Neutrophil (primary cell): ENCODE data around the gene H3-3A.

Experiments used
- H3K27ac ChIP-seq: fragments of 200-600 bp; sonication (generic); 2 replicates; pipeline ENCODE4 v1.5.1; 2016; ENCODE audit warnings: mild to moderate bottlenecking, moderate library complexity
- H3K27me3 ChIP-seq: fragments of 200-600 bp; sonication (generic); 2 replicates; pipeline ENCODE4 v1.6.0; 2016; ENCODE audit warnings: mild to moderate bottlenecking
- H3K36me3 ChIP-seq: fragments of 200-600 bp; sonication (generic); 2 replicates; pipeline ENCODE4 v1.5.1; 2017
- H3K4me1 ChIP-seq, 2 experiments: fragments of 200-600 bp in 1 of 2; sonication (generic) in 1 of 2; 1 replicate in 1 of 2; 2 replicates in 1 of 2; pipeline versions ENCODE4 v1.5.1 to v1.6.1; 2013 to 2016; ENCODE audit warnings: low read depth in 1 of 2, low read length in 1 of 2, mild to moderate bottlenecking in 1 of 2, moderate library complexity in 1 of 2; ENCODE audit not compliant: control insufficient read depth in 1 of 2, insufficient read depth in 1 of 2
- H3K4me3 ChIP-seq, 2 experiments: fragments of 200-600 bp in 1 of 2; sonication (generic) in 1 of 2; 1 replicate in 1 of 2; 2 replicates in 1 of 2; pipeline ENCODE4 v1.5.1; 2013 to 2016; ENCODE audit warnings: low read depth in 1 of 2, low read length in 1 of 2, mild to moderate bottlenecking in 1 of 2, moderate library complexity in 1 of 2
- H3K9me3 ChIP-seq: fragments of 200-600 bp; sonication (generic); 2 replicates; pipeline ENCODE4 v1.5.1; 2016
- TF ChIP-seq, protein P1 (sequence below): fragments of 200-600 bp; sonication (generic); IDR thresholded peaks from 2 replicates; pipeline ENCODE4 v1.5.1; 2016; ENCODE audit warnings: antibody characterized with exemption

H3-3A gene

GRCh38 chr1:226061068-226061840 lies 1.3 kb upstream of the H3-3A start:
- no peaks in the 10 kb centered on the region for H3K27me3 ChIP-seq
- H3K4me1 ChIP-seq, result peaks cover 41 to 42% of the 10 kb centered on the region in 2 experiments
- peaks cover 2% of the 10 kb centered on the region for H3K9me3 ChIP-seq
- H3K27ac ChIP-seq, result peak overlapping the region; percentile 100
- TF ChIP-seq, protein P1, sequence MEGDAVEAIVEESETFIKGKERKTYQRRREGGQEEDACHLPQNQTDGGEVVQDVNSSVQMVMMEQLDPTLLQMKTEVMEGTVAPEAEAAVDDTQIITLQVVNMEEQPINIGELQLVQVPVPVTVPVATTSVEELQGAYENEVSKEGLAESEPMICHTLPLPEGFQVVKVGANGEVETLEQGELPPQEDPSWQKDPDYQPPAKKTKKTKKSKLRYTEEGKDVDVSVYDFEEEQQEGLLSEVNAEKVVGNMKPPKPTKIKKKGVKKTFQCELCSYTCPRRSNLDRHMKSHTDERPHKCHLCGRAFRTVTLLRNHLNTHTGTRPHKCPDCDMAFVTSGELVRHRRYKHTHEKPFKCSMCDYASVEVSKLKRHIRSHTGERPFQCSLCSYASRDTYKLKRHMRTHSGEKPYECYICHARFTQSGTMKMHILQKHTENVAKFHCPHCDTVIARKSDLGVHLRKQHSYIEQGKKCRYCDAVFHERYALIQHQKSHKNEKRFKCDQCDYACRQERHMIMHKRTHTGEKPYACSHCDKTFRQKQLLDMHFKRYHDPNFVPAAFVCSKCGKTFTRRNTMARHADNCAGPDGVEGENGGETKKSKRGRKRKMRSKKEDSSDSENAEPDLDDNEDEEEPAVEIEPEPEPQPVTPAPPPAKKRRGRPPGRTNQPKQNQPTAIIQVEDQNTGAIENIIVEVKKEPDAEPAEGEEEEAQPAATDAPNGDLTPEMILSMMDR, result no peak
- peaks cover 37% of the 10 kb centered on the region for H3K36me3 ChIP-seq
- peak overlapping the region; percentile 66 to 95 for H3K4me3 ChIP-seq

DNA sequence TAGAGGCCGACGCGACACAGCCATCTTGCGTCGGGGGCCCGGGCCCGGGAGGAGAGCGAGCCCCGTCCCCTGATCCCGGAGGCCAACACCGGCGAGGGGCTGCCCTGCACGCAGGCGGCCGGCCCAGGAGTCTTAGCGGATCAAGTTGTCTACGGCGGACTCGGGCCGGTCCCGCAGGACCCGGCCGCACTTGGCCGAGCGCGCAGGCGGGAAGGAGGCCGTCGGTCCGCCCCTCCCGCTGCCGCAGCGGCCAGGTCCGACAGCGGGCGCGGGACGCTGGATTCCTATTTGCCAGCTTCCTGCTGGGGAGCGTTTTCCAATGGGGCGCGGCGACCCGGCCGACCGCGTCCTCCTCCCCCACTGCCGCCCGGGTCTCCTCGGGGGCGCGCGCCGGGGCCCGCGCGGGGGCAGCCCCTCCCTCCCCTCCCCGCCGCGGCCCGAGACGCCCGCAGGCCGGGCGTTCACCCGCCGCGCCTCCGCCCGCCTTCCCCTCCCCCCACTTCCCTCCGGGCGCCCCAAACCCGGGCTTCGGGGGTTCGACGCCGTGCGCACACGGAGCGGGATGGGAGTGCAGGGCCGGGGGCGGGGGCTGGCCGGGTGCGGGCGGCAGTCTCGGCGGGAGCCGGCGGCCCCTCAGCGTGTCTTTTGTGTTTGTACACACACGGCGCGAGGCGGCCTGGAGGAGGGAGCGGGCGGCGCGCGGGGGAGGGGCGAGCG lies 517 bp upstream of the H3-3A start:
- TF ChIP-seq, protein P1, result no peak
- Histone ChIP-seq H3K9me3 (peaks cover 7% of the 10 kb centered on the region), H3K36me3 (peaks cover 44% of the 10 kb centered on the region), H3K4me1 (peaks cover 48 to 49% of the 10 kb centered on the region in 2 experiments), H3K27me3 (no peaks in the 10 kb centered on the region), H3K4me3 (peak overlapping the region; percentile 66 to 95), H3K27ac (peak overlapping the region; percentile 100)

DNA sequence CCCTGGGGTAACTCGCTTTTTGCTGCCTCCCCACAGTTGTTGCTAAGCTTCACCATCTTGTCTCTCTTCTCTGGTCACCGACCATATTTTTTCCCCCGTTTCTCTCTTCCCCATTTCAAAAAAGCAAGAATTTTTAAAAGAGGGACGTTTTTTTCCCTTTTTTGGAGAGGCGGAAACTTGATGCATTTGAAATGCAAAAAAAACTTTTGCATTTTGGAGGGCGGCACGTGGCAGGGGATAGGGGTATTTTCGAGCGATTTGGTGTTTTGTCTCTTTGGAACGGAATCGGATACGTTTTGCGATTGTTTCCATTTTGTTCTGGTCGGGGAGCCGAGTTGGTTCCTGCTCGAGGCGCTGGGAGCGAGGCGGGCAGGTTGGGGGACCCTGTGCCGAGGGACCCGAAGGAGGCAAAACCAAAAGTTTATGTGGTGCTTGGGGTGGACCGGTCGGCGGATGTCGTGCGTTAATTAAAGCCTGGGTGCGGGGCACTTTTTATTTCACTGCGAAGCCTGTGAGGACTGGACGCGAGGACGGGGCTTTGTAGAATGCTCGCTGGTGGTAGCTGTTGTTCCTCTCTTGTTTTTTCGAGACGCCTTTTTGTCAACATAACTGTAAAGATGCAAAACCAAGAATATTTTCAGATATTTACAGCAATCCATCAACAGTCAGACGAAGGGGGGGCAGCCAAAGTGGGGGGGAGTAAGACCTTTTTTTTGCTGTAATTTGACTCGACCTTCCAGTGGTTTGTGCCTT lies 884 bp downstream of the H3-3A start:
- peak overlapping the region; percentile 95 to 97 for H3K4me3 ChIP-seq
- peaks cover 53% of the 10 kb centered on the region for H3K36me3 ChIP-seq
- H3K4me1 ChIP-seq, result peaks cover 62 to 63% of the 10 kb centered on the region in 2 experiments
- TF ChIP-seq, protein P1, result no peak
- H3K9me3 ChIP-seq, result peaks cover 7% of the 10 kb centered on the region
- H3K27ac ChIP-seq, result peak overlapping the region; percentile 100
- H3K27me3 ChIP-seq, result no peaks in the 10 kb centered on the region

- peaks cover 53% of the 10 kb centered on the region for H3K36me3 ChIP-seq
- H3K4me3 ChIP-seq, result peak overlapping the region; percentile 95 to 97
- H3K9me3 ChIP-seq, result peaks cover 7% of the 10 kb centered on the region
- H3K27me3 ChIP-seq, result no peaks in the 10 kb centered on the region
- TF ChIP-seq, protein P1, result peak; percentile 65
- peaks cover 67 to 68% of the 10 kb centered on the region in 2 experiments for H3K4me1 ChIP-seq
- H3K27ac ChIP-seq, result peak overlapping the region; percentile 100
Observed at GRCh38 chr1:226063977-226064815, 1.7 kb downstream of the H3-3A start.

DNA sequence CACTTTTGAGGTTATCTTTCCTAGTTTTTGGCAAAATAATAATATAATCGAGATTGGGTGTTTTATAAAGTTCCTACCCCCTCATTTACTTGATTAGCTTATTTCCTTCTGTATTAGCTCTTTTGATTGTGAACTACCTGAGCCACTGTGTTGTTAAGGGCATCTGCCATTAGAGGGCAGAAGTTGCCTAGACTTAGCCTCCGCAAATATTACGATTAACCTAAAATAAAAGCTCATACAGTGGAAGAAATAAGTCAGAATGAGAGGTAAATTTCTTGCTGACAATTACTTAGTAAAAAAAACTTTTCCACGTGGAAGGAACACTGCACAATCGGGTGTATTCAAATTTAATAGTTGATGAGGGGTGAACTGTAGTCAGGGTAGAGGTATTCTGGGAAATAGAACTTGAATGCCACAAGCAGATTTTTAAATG lies 2.3 kb downstream of the H3-3A start:
- Histone ChIP-seq H3K36me3 (peaks cover 54% of the 10 kb centered on the region), H3K4me3 (peak overlapping the region; percentile 95 to 97), H3K4me1 (peaks cover 62 to 68% of the 10 kb centered on the region in 2 experiments), H3K27me3 (no peaks in the 10 kb centered on the region), H3K9me3 (peaks cover 7% of the 10 kb centered on the region), H3K27ac (peak overlapping the region; percentile 100)
- TF ChIP-seq, protein P1, result peak; percentile 49
